Measurements from ENCODE around the gene CYFIP1.

DNA sequence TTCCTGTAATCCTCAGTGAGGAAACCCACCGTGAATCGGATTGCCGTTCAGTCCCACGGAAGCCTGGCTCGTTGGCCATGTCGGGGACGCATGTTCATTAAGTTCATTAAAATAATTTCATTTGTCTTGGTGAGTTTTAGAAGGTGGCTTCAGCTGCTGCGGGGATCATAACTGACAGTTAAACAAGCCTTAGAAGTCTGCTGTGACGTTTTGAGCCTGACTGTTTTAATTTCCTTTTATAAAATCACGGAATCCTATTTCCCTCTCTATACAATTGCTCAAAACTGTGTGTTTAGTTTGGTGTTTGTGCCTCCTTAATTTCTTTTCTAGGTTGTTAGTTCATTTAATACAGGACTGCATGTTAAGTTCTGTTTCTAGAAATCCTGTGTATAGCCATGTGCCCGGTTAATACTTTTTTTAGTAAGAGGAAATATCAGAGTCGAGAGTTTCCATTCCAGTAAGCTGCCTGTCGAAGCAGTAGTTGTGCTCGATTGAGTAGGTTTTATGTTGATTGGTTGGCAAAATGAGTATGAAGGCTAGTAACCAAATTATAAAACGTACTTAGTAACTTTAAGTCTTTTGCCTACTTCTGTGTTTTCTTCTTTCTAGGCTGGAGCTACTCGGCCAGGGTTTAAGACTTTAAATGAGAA is 141.0 kb downstream of the CYFIP1 start:
- TF ChIP-seq POLR2A (IDR thresholded peaks at IDR 0.05; ENCODE audit: low read depth, low read length), result no peak
- TF ChIP-seq ASH2L (IDR thresholded peaks at IDR 0.05; ENCODE audit: borderline replicate concordance, low read depth), result no peak
- TF ChIP-seq, protein P1, sequence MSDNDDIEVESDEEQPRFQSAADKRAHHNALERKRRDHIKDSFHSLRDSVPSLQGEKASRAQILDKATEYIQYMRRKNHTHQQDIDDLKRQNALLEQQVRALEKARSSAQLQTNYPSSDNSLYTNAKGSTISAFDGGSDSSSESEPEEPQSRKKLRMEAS (IDR thresholded peaks at IDR 0.05; ENCODE audit: low read depth, low read length), result no peak
- TF ChIP-seq, protein P2, sequence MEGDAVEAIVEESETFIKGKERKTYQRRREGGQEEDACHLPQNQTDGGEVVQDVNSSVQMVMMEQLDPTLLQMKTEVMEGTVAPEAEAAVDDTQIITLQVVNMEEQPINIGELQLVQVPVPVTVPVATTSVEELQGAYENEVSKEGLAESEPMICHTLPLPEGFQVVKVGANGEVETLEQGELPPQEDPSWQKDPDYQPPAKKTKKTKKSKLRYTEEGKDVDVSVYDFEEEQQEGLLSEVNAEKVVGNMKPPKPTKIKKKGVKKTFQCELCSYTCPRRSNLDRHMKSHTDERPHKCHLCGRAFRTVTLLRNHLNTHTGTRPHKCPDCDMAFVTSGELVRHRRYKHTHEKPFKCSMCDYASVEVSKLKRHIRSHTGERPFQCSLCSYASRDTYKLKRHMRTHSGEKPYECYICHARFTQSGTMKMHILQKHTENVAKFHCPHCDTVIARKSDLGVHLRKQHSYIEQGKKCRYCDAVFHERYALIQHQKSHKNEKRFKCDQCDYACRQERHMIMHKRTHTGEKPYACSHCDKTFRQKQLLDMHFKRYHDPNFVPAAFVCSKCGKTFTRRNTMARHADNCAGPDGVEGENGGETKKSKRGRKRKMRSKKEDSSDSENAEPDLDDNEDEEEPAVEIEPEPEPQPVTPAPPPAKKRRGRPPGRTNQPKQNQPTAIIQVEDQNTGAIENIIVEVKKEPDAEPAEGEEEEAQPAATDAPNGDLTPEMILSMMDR (IDR thresholded peaks at IDR 0.05 in 2 of 3, conservative IDR thresholded peaks at IDR 0.05 in 1 of 3; ENCODE audit: control insufficient read depth in 2 of 3, extremely low read depth in 1 of 3, insufficient read depth in 1 of 3, low read depth in 3 of 3, low read length in 3 of 3), result no peak
- TF ChIP-seq, protein P3, sequence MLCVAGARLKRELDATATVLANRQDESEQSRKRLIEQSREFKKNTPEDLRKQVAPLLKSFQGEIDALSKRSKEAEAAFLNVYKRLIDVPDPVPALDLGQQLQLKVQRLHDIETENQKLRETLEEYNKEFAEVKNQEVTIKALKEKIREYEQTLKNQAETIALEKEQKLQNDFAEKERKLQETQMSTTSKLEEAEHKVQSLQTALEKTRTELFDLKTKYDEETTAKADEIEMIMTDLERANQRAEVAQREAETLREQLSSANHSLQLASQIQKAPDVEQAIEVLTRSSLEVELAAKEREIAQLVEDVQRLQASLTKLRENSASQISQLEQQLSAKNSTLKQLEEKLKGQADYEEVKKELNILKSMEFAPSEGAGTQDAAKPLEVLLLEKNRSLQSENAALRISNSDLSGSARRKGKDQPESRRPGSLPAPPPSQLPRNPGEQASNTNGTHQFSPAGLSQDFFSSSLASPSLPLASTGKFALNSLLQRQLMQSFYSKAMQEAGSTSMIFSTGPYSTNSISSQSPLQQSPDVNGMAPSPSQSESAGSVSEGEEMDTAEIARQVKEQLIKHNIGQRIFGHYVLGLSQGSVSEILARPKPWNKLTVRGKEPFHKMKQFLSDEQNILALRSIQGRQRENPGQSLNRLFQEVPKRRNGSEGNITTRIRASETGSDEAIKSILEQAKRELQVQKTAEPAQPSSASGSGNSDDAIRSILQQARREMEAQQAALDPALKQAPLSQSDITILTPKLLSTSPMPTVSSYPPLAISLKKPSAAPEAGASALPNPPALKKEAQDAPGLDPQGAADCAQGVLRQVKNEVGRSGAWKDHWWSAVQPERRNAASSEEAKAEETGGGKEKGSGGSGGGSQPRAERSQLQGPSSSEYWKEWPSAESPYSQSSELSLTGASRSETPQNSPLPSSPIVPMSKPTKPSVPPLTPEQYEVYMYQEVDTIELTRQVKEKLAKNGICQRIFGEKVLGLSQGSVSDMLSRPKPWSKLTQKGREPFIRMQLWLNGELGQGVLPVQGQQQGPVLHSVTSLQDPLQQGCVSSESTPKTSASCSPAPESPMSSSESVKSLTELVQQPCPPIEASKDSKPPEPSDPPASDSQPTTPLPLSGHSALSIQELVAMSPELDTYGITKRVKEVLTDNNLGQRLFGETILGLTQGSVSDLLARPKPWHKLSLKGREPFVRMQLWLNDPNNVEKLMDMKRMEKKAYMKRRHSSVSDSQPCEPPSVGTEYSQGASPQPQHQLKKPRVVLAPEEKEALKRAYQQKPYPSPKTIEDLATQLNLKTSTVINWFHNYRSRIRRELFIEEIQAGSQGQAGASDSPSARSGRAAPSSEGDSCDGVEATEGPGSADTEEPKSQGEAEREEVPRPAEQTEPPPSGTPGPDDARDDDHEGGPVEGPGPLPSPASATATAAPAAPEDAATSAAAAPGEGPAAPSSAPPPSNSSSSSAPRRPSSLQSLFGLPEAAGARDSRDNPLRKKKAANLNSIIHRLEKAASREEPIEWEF (IDR thresholded peaks at IDR 0.05; ENCODE audit: insufficient replicate concordance, low read depth, low read length), result no peak
- no peak for TF ChIP-seq EZH2 (IDR thresholded peaks at IDR 0.05; ENCODE audit: borderline replicate concordance, control insufficient read depth, low read depth, low read length)
- no peak for TF ChIP-seq EP300 (IDR thresholded peaks at IDR 0.05; ENCODE audit: borderline replicate concordance in 1 of 2, control insufficient read depth in 1 of 2, low read depth in 2 of 2, low read length in 2 of 2)
- TF ChIP-seq POLR2AphosphoS5 (IDR thresholded peaks at IDR 0.05; ENCODE audit: low read length), result no peak
- TF ChIP-seq SUZ12 (IDR thresholded peaks at IDR 0.05; ENCODE audit: unreplicated experiment), result no peak
- TF ChIP-seq MYC (IDR thresholded peaks at IDR 0.05; ENCODE audit: insufficient read depth, insufficient read length, insufficient replicate concordance, low read length, severe bottlenecking), result no peak

Data from GM12878 (cell line).